Hematopoietic multipotent progenitor cell treated with erythropoietin and hydrocortisone succinate and interleukin-3 and kit ligand, for 6 days (in vitro differentiated cells): Measurements from ENCODE around the gene ARID1A.

Experiments
- DNase-seq: peaks from one replicate; pipeline ENCODE4 v3.0.0-alpha.2; 2015

Gene ARID1A

DNA sequence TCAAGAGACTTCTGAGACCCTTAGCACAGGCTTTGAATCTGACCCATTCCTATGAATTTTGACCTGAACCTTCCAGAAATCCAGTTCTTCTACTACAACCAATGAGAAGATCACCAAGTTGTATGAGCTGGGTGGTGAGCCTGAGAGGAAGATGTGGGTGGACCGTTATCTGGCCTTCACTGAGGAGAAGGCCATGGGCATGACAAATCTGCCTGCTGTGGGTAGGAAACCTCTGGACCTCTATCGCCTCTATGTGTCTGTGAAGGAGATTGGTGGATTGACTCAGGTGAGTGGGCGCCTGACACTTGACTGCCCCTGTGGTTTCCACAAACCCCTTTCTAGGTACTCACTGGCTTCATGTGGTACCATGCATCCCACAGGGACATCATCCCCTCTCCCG lies 71.9 kb downstream of the ARID1A start:
- DNase-seq: no peak

DNA sequence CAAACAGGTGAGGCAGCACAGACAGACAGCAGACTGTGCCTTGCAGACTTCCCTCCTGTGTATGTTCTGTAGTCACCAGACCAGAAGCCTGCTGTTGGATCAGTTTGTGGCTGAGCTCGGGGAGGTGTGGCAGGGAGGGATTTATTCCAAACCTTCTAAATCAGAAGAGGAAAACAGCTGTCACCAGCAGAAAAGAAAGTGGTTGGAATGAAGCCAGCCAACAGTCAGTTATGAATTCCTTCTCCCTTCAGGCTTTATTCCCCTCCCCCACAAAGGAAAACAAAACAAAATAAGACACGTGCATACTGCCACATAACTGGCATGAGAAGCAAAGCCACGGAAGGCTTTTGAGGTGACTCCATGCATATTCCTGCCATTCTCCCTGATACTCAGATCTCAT lies 72.9 kb downstream of the ARID1A start:
- DNase-seq: no peak

DNA sequence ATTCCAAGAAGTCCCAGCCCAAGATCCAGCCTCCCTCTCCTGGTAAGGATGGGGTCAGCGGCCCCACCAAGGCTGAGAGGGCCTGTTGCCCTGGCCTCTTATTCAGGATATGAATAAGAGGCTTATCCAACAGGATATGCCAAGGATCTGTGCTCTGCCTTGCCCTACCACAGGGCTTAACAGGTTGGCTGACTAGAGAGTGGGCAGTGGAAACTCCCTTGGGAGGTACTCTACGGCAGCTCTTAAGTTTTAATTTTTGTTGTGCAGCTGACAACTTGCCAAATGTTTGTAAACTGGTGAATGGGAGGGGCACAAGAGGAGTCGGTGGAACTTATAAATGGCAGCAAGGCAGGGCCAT lies 75.4 kb downstream of the ARID1A start:
- DNase-seq: no peak

DNA sequence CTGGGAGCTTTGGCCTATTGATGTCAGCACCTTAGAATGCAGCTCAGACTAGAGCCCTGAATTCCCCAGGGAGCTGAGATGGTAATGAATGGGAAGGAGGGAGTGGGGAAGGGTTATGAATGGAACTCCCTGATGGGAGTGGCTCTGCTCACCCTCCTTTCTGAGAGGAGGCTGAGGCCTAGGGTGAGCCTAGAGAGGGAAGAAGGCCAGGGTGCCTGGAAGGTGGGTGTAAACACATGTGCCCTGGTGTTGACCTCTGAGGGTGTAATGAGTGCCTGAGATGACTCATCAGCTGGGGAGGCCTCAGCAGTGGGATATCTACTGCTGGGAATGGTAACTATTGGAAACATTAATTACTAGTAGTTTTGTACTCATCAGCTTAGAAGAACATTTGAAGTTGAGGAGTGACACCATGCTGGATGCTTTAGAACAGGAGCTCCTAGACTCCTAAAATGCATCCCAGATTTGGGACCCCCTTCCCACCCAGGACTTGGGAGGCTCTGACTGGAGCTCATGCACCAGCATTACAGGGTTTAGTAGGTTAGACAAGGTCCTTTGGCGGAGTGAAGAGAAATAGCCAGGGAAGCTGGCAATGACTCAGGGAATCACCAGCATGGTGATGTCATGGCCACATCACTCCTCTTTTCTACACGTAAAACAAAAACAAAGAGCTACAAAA lies 76.0 kb downstream of the ARID1A start:
- peak; percentile 39 for DNase-seq

DNA sequence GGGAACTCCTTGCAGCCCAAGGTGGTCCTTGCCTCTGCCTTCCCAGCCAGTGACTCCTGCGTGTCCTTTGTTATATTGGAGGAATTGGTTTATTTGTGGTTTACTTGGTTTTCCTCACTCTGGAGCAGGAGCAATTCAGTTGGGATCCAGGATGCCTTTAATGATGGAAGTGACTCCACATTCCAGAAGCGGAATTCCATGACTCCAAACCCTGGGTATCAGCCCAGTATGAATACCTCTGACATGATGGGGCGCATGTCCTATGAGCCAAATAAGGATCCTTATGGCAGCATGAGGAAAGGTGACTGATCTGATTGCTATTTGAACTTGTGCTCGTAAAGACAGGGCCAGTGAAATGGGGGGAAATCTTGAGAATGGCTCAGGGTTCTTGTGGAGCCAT lies 76.9 kb downstream of the ARID1A start:
- no peak for DNase-seq

DNA sequence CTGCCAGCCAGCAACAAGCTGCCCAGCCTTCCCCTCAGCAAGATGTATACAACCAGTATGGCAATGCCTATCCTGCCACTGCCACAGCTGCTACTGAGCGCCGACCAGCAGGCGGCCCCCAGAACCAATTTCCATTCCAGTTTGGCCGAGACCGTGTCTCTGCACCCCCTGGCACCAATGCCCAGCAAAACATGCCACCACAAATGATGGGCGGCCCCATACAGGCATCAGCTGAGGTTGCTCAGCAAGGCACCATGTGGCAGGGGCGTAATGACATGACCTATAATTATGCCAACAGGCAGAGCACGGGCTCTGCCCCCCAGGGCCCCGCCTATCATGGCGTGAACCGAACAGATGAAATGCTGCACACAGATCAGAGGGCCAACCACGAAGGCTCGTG lies 78.6 kb downstream of the ARID1A start:
- no peak for DNase-seq

DNA sequence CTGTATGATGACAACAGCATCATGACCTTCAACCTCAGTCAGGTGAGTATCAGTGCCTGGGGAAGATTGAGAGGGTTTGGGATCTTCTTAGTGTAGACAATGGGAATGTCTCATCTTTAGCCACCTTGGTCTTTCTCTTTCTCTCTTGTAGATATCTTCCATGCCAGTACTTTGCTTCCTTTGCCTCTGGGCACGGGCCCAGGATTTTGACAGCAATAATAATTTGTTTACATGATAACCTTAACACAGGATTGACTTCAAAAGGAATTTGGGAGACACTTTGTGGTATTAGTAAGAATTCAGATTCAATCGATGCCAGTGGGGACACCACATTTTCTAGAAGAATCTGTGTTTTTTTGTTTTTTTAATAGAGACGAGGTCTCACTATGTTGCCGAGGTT lies 79.9 kb downstream of the ARID1A start:
- no peak for DNase-seq

DNA sequence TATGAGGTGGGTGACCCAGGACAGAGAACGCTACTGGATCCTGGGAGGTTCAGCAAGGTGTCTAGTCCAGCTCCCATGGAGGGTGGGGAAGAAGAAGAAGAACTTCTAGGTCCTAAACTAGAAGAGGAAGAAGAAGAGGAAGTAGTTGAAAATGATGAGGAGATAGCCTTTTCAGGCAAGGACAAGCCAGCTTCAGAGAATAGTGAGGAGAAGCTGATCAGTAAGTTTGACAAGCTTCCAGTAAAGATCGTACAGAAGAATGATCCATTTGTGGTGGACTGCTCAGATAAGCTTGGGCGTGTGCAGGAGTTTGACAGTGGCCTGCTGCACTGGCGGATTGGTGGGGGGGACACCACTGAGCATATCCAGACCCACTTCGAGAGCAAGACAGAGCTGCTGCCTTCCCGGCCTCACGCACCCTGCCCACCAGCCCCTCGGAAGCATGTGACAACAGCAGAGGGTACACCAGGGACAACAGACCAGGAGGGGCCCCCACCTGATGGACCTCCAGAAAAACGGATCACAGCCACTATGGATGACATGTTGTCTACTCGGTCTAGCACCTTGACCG lies 83.4 kb downstream of the ARID1A start:
- DNase-seq: peak; percentile 75

DNA sequence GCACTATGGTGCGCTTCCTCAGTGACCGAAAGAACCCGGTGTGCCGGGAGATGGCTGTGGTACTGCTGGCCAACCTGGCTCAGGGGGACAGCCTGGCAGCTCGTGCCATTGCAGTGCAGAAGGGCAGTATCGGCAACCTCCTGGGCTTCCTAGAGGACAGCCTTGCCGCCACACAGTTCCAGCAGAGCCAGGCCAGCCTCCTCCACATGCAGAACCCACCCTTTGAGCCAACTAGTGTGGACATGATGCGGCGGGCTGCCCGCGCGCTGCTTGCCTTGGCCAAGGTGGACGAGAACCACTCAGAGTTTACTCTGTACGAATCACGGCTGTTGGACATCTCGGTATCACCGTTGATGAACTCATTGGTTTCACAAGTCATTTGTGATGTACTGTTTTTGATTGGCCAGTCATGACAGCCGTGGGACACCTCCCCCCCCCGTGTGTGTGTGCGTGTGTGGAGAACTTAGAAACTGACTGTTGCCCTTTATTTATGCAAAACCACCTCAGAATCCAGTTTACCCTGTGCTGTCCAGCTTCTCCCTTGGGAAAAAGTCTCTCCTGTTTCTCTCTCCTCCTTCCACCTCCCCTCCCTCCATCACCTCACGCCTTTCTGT lies 84.6 kb downstream of the ARID1A start:
- no peak for DNase-seq

DNA sequence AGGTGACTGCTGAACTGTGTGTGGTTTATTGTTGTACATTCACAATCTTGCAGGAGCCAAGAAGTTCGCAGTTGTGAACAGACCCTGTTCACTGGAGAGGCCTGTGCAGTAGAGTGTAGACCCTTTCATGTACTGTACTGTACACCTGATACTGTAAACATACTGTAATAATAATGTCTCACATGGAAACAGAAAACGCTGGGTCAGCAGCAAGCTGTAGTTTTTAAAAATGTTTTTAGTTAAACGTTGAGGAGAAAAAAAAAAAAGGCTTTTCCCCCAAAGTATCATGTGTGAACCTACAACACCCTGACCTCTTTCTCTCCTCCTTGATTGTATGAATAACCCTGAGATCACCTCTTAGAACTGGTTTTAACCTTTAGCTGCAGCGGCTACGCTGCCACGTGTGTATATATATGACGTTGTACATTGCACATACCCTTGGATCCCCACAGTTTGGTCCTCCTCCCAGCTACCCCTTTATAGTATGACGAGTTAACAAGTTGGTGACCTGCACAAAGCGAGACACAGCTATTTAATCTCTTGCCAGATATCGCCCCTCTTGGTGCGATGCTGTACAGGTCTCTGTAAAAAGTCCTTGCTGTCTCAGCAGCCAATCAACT lies 85.5 kb downstream of the ARID1A start:
- DNase-seq: no peak

DNA sequence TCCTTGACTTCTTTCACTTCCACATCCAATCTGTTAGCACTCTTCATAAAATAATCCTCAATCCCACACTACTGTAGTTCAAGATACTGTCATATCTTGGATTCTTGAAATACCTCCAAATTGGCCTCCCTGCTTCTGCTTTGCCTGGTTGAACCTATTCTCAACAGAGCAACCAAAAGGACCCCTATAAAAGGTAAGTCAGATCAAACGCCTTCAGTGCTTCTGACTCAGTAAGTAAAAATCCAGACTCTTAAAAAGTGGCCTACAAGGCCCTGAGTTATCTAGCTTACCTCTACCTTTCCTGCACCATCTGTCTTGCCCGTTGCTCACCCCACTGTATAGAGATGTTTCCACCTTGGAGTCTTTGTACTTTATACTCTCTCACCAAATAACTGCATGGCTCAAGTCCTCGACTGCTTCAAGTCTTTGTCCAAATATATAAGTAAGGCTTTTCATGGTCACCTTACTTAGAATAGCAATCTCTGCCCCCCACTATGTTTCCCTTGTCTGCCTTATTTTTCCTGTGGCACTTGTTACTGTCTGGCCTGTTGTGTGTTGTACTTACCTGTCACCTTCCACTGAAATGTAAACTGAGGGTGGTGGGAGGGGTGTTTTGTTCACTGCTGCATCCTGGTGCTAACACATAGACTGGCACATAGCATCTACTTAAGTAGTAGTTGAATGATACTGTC lies 86.9 kb downstream of the ARID1A start:
- no peak for DNase-seq

DNA sequence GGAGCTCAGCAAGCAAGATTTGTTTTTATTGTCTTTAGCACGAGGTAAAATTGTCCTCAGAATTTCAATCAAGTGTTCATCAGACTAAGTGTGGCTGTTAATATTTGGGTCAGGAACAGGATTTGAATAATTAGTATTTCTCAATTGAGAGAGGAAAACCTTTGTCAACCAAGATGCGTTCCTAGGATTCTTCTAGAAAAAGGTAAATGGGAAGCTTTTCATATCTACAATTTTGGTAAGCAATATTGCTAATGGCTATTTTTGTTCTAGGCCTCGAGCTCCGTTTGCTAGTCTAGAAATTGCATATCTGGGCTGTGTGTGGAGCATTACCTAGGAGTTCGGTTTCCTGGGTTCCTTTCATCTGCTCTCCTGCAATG lies 87.8 kb downstream of the ARID1A start:
- no peak for DNase-seq

DNA sequence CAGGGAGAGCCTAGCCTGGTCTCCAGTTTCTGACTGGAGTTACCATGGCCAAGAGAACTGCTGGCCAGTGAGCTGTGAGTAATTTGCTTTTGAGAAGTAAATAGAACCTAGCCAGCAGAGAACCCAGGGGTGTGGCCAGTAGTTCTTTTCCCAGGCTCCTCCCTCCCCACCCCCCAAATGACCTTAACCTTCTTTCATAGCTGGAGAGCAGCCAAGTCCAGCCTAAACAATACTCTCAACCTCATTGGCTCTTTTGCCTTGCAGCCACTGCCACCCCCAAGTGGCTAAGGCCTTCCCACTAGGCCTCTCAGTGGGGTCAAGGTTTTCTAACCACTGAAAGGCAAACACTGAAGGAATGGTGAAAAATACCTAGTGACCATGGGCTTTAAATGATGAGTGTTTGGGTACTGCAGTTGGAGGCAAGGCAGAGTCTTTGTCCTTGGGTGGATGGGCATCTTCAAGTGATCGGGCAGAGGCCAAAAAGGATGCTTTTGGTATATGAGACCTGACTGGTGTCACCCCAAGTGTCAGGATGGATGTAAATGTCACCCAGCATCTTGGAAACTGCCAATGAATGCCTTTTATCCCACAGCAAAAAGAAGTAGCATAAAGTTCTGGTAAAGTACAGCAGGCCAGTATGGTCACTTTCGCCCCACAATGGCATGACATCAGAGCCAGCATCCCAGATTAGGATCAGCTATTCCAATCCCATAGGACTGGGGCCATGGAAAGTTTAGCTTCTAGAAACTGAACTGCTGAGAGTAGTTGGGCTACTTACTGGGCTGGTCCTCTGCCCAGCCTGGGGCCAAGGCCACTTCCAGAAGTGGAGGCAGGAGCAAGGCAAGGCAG lies 88.4 kb downstream of the ARID1A start:
- peak; percentile 96 for DNase-seq

DNA sequence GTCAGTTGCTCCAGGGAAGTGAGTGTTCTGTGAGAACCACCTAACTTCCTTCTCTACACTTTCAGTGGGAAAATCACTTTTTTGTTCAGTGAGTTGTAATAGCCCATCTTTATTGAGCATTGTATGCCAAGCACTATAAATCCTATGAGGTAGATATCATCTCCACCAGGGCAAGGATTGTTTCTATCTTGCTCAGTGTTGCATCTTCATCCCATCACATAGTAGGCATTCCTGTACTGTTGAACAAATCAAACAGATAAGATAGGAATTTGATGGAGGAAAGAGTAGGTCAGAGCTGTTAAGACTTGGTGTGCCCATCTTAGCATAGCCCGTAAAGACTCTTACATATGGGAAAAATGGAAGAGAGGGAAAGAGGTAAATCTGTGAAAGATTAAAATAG lies 89.1 kb downstream of the ARID1A start:
- DNase-seq: no peak

DNA sequence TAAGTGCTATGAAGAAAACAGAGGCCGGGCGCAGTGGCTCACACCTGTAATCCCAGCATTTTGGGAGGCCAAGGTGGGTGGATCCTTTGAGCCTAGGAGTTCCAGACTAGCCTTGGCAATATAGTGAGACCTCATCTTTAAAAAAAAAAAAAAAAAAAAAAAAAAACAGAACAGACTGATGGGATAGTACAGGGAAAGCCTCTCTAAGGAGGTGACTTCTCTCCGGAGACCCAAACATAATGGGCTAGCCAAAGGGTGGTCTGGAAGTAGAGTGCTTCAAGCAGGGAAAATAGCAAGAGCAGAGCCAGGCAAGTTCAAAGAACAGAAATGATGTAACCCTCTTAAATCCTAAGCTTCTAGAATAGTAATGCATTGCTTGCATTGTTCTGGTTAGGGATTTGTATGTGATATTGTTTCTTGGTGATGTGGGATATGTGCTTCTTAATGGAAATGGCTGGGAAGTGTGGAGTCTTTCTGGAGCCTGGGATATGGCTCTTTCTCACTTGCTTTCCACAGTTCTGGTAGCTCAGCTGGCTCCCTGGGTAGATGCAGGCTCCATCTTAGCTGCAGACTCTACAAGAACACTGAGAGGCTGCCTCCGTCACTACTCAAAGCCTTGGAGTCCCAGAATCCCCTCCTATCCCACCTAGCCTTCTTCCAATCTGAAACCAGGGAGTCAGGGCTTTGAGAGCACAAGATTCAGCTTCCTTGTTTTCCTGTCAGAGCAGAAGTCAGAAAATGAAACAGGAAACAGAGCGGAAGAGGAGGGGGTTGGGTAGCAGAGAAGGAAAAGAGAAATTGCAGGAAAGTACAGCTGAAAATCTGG lies 90.0 kb downstream of the ARID1A start:
- peak; percentile 62 for DNase-seq

DNA sequence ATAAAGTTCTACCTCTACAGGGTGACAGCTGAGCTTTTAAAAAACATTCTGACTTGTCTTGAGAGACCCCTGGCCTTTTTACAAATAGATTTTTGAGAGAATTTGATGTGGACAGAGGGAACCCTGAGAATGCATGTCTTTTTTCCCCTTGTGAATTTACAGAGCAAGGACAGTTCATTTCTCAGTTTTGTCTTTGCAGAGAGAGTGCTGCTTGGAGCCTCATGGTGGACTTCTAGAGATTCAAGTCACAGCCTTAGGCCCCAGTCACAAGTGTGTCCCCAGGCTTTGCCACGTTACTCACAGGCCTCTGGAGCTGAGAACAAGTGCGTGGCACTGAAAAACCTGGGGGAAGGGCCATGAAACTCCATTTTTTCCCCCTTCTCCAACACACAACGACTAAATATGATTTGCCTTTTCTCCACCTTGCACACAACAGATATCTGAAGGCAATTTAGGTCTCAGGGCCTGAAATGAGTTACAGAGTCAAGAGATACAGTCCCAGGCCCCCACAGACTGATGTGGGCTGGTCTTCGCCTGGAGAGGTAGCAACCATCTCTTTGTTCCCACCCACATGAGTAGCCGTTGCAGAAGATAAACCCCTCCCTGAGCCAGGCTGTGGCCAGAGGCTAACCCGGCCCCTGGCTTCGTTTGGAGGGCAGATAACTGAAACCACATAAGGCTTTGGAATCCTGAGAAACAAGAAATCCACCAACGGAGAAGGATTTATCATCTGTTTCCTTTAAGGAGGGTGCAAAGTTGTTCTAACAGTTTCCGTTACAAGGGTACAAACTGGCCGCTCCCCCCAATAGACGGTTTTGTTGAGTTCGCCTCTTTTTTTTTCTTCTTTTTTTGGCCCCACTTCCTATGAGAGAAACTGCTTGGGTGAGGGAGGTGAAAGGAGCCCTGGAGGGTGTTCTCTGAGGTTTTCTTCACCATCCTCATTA lies 90.9 kb downstream of the ARID1A start:
- DNase-seq: peak; percentile 99

DNA sequence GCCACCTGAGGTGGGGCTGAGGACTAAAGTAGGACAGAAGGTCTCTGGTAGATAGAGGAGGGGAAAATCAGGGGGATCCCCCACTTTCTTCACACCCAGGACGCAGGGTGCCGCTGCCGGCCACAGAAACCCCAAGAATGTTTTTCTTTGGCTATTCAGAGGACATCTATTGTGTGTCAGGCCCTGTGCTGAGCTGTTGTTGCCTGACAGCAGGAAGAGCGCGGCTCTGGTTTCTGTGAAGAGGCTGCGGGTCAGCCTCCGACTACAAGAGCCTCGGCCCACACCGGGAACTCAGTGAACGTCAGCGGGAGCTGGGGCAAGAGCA lies 91.5 kb downstream of the ARID1A start:
- no peak for DNase-seq

DNA sequence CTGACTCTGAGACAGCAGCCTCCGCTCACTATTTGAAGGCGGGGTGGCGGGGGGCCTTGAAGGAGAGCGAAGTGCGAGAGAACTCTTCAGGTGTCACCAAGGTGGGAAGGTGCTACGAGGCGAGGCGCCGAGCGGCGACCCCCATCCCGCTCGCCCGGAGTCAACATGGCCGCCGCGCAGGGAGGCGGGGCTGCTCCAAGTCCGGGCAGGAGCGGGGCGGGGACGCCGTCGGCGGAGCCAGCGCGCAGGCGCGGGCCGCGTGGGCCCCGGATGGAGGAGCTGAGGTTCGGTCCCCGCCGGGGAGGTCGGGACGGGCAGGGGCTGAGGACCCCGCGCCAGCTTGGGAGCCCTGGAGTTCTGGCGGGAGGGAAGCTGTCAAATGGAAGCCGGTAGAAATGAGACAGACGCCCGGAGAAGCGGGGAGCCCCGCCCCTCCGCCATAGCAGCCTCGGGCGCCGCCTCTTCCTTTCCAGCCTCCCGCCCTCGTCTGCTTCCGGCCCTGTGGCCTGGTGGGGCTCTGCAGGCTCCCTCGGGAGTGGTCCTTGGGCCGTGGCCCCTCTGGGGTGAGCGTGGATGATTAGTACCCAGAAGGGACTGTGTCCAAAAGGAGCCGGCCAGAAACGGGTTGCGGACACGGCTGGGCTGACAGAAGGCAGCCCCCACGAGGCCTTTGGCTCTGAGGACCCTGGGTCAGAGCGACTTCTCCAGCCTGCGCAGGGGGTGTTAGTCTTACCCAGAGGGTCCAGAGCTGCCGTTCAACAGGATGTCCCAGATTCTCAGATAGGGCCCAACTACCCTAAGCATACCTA lies 92.1 kb downstream of the ARID1A start, which contains the start of gene PIGV:
Gene PIGV (plus strand): TSS at position 245 of the 809 bp plus-strand sequence. CDS start 2,866 bp downstream, outside the sequence.
- peak; percentile 93 for DNase-seq

DNA sequence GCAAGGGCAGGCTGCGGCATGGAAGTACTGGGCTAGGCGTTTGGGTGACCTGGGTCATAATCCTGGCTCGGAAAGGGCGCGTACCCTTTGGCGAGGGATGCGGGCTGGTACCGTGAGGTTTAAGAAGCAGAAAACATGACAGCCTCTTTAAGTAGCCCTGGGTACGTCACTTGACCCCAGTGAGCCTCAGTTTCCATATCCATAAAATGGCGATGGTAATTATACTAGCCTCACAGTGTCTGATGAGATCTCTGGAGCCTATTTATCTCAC lies 92.6 kb downstream of the ARID1A start:
- no peak for DNase-seq
